Fibroblast of upper back skin (primary cell): ENCODE data around the gene RAB42.
A peak's percentile ranks its signal among the peaks of the same experiment; 100 is the strongest.

Experiments used
- DNase-seq: peaks from one replicate; pipeline ENCODE4 v3.0.0-alpha.2; 2013

The RAB42 gene

GRCh38 chr1:28591708-28592320 is at the start of gene RAB42:
Gene RAB42 (plus strand): TSS chr1:28592265. CDS start chr1:28592512, 247 bp downstream.
- DNase-seq: peak; percentile 23

- DNase-seq: no peak
Observed at GRCh38 chr1:28545246-28545628, 46.8 kb upstream of the RAB42 start.

- DNase-seq: no peak
Observed at GRCh38 chr1:28548318-28548717, 43.7 kb upstream of the RAB42 start.

GRCh38 chr1:28551381-28551780 is 40.7 kb upstream of the RAB42 start:
- no peak for DNase-seq

GRCh38 chr1:28552758-28553663 is 39.1 kb upstream of the RAB42 start, which contains the start of gene TRNAU1AP:
Gene TRNAU1AP (plus strand): TSS chr1:28553085. CDS start chr1:28553111, 26 bp downstream.
- DNase-seq: peak; percentile 95

GRCh38 chr1:28560886-28561285 is 31.2 kb upstream of the RAB42 start:
- no peak for DNase-seq

- no peak for DNase-seq
Observed at GRCh38 chr1:28564310-28564709, 27.8 kb upstream of the RAB42 start.

GRCh38 chr1:28565040-28565439 is 27.0 kb upstream of the RAB42 start:
- DNase-seq: no peak

GRCh38 chr1:28565726-28566125 is 26.3 kb upstream of the RAB42 start:
- no peak for DNase-seq

- no peak for DNase-seq
Observed at GRCh38 chr1:28566931-28567330, 25.1 kb upstream of the RAB42 start.

- DNase-seq: no peak
Observed at GRCh38 chr1:28571911-28572310, 20.2 kb upstream of the RAB42 start.

- peak; percentile 55 for DNase-seq
Observed at GRCh38 chr1:28572891-28573290, 19.2 kb upstream of the RAB42 start.

GRCh38 chr1:28573564-28573963 is 18.5 kb upstream of the RAB42 start:
- DNase-seq: no peak

GRCh38 chr1:28577052-28577678 is 14.9 kb upstream of the RAB42 start:
- DNase-seq: no peak

- no peak for DNase-seq
Observed at GRCh38 chr1:28577738-28578536, 14.1 kb upstream of the RAB42 start.

- DNase-seq: no peak
Observed at GRCh38 chr1:28578696-28579218, 13.3 kb upstream of the RAB42 start.

GRCh38 chr1:28579401-28579800 is 12.7 kb upstream of the RAB42 start:
- DNase-seq: no peak

GRCh38 chr1:28580722-28581530 is 11.1 kb upstream of the RAB42 start:
- DNase-seq: peak; percentile 20

GRCh38 chr1:28581531-28582247 is 10.4 kb upstream of the RAB42 start:
- peak; percentile 96 for DNase-seq

- peak; percentile 50 for DNase-seq
Observed at GRCh38 chr1:28582248-28582615, 9.8 kb upstream of the RAB42 start.
